Stimulated activated naive CD4-positive, alpha-beta T cell (primary cell): Measurements from ENCODE around the gene SYNDIG1.

Experiments used
- DNase-seq, 6 experiments: peaks; one replicate each; lab custom pipeline; 2025; lab: John Stamatoyannopoulos, UW

Gene SYNDIG1

DNA sequence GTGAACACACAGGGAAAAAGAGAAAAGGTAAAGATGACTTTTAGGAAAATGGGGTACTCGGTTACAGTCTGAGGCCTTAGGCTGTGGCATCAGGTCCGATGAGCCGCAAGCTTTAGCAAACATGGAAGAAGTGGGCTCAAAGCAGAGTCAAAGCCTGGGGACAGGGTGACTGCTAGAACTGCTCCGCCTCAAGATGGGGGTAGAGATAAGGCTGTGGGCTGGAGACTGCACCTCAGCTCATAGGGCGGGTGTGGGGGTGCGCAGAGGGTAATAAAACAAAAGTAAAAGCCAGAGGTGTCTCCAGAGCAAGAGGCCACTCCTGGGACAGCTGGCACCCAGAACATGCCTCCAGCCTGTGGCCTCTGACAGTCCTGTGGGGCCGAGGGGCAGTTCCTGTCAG, 21.3 kb upstream of the SYNDIG1 start:
- DNase-seq: no peak

DNA sequence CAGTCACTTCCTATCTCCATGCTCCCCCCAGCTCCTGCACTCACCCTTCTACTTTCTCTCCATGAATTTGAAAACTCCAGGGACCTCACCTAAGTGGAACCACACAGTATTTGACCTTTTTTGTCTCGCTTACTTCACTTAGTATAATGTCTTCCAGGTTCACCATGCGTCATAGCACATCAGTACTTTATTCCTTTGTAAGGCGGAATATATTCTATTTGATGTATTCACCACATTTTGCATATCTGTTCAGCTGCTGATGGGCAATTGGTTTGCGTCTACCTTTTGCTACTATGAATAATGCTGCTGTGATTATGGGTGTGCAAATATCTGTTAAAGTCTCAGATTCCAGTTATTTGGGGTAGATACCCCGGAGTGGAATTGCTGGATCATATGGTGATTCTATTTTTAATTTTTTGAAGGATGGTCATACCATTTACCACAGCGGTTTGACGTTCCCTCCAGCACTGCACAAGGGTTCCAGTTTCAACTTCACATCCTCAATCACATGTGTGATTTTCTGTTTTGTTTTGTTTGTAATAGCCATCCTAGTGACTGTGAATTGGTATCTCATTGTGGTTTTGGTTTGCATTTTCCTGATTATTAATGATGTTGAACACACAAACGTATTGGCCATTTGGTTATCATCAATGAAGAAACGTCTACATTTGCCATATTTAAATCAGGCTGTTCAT, 20.3 kb upstream of the SYNDIG1 start:
- DNase-seq: no peak

DNA sequence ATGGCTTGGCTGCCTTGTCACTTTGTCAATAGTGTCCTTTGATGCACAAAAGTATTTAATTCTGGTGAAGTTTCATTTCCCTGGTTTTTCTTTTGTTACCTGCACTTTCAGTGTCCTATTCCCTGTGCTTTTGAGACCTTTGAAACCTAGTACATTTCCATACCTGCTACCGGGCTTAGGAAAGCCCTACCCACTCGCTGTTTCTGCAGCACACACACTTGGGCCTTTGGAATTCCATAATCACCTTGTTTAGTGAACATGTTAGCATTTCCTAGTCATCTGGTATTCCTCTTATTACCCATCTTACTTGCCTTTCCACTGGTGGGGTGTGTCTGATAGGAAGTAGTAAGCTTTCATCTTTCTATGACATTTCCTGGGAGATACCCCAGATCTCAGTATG, 19.3 kb upstream of the SYNDIG1 start:
- DNase-seq: no peak

DNA sequence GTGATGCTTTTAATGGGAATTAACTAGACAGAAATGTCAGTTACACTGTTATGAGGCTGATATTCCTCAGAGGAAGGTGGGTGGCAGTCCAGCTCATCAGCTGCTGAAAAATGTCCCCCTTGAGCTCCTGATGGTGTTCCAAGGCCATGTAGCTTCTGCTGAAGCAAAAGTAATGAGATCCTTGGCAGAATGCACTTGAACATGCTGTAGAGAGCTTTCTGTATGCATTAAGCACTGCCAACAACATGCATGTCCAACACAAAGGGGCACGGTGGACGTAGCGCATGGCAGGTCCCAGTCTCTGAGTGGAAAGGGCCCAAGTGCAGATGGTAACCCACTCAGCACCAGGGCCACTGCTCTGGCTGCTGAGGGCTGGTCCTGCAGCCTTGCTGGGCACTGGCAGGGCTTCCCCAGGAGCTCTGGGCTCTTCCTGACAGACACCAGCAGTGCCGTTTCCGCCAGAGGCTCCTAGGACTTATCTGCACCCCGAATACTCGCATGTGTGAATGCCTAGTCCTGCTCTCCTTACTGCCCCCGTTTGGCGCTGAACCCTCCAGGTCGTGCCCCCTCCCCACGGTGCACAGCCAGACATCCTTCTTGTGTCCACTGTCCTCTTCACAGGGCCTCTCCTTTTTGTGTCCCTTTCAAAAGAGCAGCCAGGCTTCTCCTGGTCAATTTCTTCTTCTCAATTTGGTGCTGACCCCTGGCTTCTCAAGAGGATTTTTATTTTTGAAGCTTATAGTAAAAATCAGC, 18.6 kb upstream of the SYNDIG1 start:
- DNase-seq: no peak

GRCh38 chr20:24451428-24451827, 18.0 kb upstream of the SYNDIG1 start:
- no peak for DNase-seq

- no peak for DNase-seq
These were observed 17.4 kb upstream of the SYNDIG1 start for GRCh38 chr20:24452016-24452415.

GRCh38 chr20:24452498-24453127, 16.8 kb upstream of the SYNDIG1 start:
- no peak for DNase-seq

- DNase-seq: no peak
These were observed 15.6 kb upstream of the SYNDIG1 start for GRCh38 chr20:24453869-24454268.

GRCh38 chr20:24455081-24455480, 14.3 kb upstream of the SYNDIG1 start:
- no peak for DNase-seq

DNA sequence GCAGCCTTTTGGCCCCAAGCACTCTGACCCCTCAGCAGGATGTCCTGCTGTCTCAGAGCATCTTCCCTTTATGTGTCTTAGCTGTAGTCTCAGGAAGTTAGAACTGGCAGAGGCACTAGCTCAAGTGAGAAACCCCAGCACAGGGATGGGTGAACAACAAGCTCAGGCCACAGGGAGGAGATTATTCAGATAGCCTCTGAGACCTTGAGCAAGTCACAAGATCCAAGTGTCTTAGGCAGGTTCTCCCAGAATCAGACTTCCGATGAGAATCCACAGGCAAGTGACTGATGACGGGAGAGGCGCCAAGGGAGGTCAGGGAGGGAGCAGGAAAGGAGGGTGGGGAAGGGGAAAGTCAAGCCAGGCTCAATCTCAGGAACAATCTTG, 13.0 kb upstream of the SYNDIG1 start:
- DNase-seq: no peak

- no peak for DNase-seq
These were observed 11.0 kb upstream of the SYNDIG1 start for GRCh38 chr20:24458436-24458835.

DNA sequence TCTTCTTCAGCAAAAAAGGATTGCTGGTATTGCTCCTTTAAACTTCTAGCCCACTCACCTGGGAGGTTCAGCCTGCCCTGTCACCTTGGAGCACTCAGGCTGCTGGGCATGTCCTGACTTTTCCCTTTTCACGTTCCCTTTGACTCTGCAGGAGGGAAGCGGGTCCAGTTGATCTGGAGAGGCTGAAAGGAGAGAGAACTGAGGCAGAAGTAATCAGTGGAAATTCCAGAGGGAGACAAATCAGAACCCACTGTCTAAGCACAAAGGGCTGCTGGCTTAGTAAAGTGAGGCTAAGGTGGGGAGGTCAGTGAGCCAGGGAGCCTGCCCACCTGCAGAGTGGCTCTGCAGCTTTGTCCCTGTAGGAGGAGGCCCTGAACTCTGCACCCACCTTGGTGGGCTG, 9.7 kb upstream of the SYNDIG1 start:
- no peak for DNase-seq

DNA sequence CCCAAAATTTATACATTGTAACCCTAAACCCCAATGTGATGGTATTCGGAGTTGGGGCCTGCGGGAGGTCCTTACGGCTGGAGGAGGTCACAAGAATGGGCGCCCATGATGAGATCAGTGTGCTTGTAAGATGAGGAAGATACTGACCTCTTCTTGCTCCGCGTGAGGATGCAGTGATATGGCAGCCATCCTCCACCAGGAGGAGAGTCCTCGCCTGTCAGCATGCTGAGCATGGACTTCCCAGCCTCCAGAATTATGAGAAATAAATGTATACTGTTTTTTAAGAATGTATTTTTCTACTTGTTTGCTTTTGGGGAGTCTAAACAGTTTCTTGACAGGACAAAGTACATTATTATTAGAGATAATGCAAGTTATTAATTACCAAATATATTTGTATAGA, 8.7 kb upstream of the SYNDIG1 start:
- no peak for DNase-seq

- no peak for DNase-seq
These were observed 7.6 kb upstream of the SYNDIG1 start for GRCh38 chr20:24461848-24462247.

DNA sequence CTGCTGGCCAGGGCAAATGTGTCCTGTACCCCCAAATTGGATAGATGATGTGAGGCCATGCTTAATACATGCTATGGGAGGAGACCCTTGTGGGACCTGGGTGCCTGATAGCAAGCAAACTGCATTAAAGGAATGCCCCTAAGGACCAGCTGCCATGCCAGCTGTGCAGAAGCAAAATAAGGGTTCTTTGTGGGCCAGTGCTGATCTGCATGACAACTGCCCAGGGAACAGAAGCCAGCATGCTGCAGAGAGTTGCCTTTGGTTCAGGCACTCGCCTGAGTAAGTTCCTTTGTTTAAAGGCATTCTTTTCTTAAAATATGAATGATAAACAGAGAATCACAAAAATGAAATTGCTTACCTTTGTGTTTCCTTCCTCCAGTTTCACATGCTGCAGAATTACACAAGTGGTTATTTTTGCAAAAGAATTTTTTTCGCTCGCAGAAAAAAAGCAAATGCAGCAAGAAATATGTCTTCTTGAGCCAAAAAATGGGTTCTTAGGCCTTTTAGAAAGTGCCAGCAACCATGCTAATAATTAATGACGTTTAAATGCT, 6.9 kb upstream of the SYNDIG1 start:
- DNase-seq: no peak

DNA sequence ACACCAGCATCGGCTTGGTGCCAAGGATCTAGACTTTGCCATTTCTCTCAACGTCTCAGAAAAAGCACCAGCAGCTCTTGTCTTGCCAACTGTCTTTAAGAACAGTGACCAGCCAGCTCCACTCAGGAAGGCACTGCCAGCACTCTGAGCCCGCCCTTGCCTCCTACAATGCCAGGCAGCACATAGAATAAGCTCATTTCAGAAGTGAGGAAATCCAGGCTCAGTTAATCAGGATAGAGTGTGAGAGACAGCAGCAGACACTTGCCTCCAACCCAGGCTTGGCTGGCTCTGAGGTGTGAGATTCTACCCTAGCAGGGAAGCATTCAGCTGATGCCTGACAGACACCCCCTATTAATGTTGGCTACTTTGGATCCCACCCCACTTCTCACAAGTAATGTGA, 4.3 kb upstream of the SYNDIG1 start:
- no peak for DNase-seq

DNA sequence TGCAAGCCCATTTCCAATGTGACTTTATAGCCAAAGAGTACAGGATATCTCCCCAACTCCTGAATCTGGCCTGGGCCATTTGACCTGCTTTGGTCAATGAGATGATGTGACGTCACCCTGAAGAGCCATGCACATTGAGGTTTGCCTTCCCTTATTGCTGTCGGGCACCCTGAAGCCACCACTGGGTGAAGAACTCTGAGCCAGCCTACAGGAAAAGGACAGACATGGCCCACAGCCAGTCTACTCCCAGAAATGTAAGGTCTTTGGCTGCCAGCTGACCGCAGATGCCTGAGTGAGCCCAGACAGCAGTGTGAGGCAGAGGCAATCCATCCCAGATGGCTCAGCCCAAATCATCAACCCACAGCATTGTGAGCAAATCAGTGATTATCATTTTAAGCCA, 3.7 kb upstream of the SYNDIG1 start:
- DNase-seq: no peak

- no peak for DNase-seq
These were observed 871 bp upstream of the SYNDIG1 start for GRCh38 chr20:24468401-24469115.

DNA sequence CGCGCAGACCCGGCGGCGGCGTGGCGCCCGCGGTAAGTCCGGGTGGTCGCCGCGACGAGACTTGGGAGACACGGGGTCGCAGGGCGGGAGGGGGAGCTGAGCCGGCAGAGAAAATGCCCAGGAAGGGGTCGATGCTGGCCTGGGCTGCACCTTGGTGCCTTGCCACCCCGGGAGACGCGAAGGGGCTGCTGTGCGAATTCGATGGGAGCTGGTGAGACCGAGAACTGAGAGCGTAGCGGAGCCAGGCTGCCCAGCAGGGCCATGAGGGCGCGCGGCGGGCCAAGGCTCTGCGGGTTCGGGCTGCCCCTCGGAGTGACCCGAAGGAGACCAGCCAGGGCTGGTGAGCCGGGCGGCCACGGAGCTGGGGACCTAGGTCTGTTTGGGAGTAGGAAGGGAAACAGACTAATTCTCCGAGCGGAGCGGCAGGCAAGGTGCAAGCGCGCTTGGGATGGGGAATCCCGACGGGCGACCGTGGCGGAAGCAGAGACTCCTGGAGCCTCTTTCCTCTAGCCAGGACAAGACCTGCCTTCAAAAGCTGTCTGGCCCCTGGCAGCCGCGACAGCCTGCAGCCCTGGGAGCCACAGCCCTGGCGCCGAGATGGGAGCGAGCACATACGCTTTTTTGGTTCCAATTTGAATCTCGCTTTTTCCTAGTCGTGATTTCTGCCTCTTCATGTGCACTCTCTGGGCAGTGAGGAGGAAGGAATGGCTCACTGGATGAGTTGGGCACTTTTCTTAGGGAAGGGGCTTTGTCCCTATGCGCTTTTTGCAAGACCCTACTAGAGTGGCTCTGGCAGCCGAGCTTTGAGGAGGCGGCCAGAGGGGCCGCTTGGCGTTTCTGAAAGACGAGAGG, 691 bp downstream of the SYNDIG1 start:
- DNase-seq: peak in 1 of 6 experiments; percentile 9

- no peak for DNase-seq
These were observed 1.5 kb downstream of the SYNDIG1 start for GRCh38 chr20:24470746-24471582.
